Gastrocnemius medialis (tissue), 4 donors: ENCODE data around the gene KIF5A.

Experiments used
- CTCF ChIP-seq, 5 experiments: fragments of 450-650 bp in 3 of 5; fragments of 200-600 bp in 2 of 5; sonication (generic) in 2 of 5; IDR thresholded peaks in 4 of 5; conservative IDR thresholded peaks in 1 of 5; 1 replicate in 4 of 5; 2 replicates in 1 of 5; pipeline ENCODE4 v1.5.1; 2016 to 2019; ENCODE audit warnings: antibody characterized with exemption in 5 of 5, mild to moderate bottlenecking in 3 of 5, moderate library complexity in 3 of 5
- POLR2A ChIP-seq, 2 donors: fragments of 450-650 bp; IDR thresholded peaks; one replicate each; pipeline ENCODE4 v1.6.1; 2017; ENCODE audit warnings: antibody characterized with exemption in 2 of 2, mild to moderate bottlenecking in 2 of 2, moderate library complexity in 2 of 2

GRCh38 chr12:57606399-57606798 is 56.6 kb downstream of the KIF5A start:
- TF ChIP-seq POLR2A (IDR thresholded peaks at IDR 0.05) (no peak), CTCF (IDR thresholded peaks at IDR 0.05 in 4 of 5, conservative IDR thresholded peaks at IDR 0.05 in 1 of 5) (no peak)
